Muscle layer of colon (tissue), 2 donors: ENCODE data around the gene KMT2A.
"Not testable (repeated sequence)": the region's sequence is repeated elsewhere in the genome, so short reads cannot be mapped to it uniquely, and the experiment has no call there.

ENCODE experiments used
- H3K27ac ChIP-seq: one replicate; pipeline ENCODE4 v1.7.0; 2013; ENCODE audit warnings: low read depth, mild to moderate bottlenecking, low read length, moderate library complexity
- H3K27me3 ChIP-seq, 2 donors: one replicate each; pipeline ENCODE4 v1.7.0; 2013; ENCODE audit warnings: low read length in 2 of 2, mild to moderate bottlenecking in 2 of 2; ENCODE audit not compliant: insufficient read depth in 2 of 2, control insufficient read depth in 1 of 2
- H3K36me3 ChIP-seq: one replicate; pipeline ENCODE4 v1.7.0; 2013; ENCODE audit warnings: mild to moderate bottlenecking, low read length; ENCODE audit not compliant: insufficient read depth
- H3K4me1 ChIP-seq: one replicate; pipeline ENCODE4 v1.7.0; 2013; ENCODE audit warnings: mild to moderate bottlenecking, low read length; ENCODE audit not compliant: insufficient read depth
- H3K4me3 ChIP-seq, 2 donors: one replicate each; pipeline ENCODE4 v1.7.0; 2013; ENCODE audit warnings: low read length in 2 of 2, low read depth in 1 of 2, mild to moderate bottlenecking in 1 of 2, moderate library complexity in 1 of 2
- H3K9ac ChIP-seq: one replicate; pipeline ENCODE4 v1.7.0; 2013; ENCODE audit warnings: low read length
- H3K9me3 ChIP-seq: one replicate; pipeline ENCODE4 v1.7.0; 2013; ENCODE audit warnings: mild to moderate bottlenecking, low read length
- donor health status: abdominal sarcoma.
- donor health status: Adenocarcinoma of cecum.

The KMT2A gene

GRCh38 chr11:118435893-118436624 is at the start of gene KMT2A:
KMT2A (plus strand) TSS chr11:118436492; CDS start chr11:118436513, 21 bp downstream.
- peak within 1 kb of the TSS; percentile 89 for H3K27ac ChIP-seq
- H3K9me3 ChIP-seq, result no peaks in the 10 kb centered on the region
- H3K4me1 ChIP-seq, result peaks cover 41% of the 10 kb centered on the region
- H3K4me3 ChIP-seq, result peak within 1 kb of the TSS; percentile 79 to 92
- H3K36me3 ChIP-seq, result no peaks in the 10 kb centered on the region
- peak within 1 kb of the TSS; percentile 51 for H3K9ac ChIP-seq
- H3K27me3 ChIP-seq, result no peaks in the 10 kb centered on the region

GRCh38 chr11:118396097-118396501 is 40.2 kb upstream of the KMT2A start:
- H3K27me3 ChIP-seq, result no peaks in the 10 kb centered on the region
- H3K36me3 ChIP-seq, result peaks cover 43% of the 10 kb centered on the region
- H3K27ac ChIP-seq, result no peak overlapping the region
- no peak overlapping the region for H3K4me3 ChIP-seq
- no peak overlapping the region for H3K9ac ChIP-seq
- no peaks in the 10 kb centered on the region for H3K4me1 ChIP-seq
- H3K9me3 ChIP-seq, result no peaks in the 10 kb centered on the region

GRCh38 chr11:118397448-118397847 is 38.8 kb upstream of the KMT2A start:
- no peaks in the 10 kb centered on the region for H3K27me3 ChIP-seq
- no peak overlapping the region for H3K27ac ChIP-seq
- no peaks in the 10 kb centered on the region for H3K9me3 ChIP-seq
- H3K9ac ChIP-seq, result no peak overlapping the region
- peaks cover 33% of the 10 kb centered on the region for H3K36me3 ChIP-seq
- peaks cover 3% of the 10 kb centered on the region for H3K4me1 ChIP-seq
- H3K4me3 ChIP-seq, result no peak overlapping the region

DNA sequence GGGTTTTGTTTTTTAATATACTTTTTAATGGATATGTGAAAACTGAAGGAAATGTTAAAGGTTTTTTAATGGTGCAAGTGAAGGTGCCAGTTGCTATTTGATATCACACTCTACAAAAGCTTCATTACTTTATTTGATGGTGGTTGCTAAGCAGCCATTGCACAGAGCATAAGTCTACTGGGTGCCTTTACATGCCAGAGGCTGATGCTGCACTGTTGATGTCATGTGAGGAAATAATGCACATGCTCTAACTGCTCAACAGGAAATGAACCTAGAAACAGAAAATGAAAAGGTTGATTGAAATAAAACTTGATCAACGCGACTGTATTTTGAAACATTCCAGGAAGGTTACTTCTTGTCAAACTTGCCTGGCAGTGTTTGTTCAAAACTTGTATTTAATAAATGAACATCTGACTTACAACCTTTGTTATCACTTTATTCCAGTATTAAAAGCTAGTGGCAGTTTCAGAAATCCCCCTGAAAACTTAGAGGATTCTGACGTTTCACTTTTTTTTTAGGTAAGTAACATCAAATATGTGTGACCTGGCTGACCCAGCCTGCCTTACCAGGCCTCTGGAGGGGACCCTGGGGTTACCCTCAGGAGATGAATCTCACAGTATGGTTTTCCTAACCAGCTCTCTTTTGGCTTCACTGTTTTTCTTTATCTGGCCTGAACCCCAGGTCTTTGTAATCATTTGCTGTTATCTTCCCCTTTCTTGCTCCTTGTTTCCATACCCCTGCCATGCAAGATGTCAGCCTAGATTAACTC is 37.3 kb upstream of the KMT2A start:
- Histone ChIP-seq H3K27me3 (no peaks in the 10 kb centered on the region), H3K4me3 (no peak overlapping the region), H3K27ac (no peak overlapping the region), H3K4me1 (peaks cover 12% of the 10 kb centered on the region), H3K9me3 (no peaks in the 10 kb centered on the region), H3K36me3 (peaks cover 25% of the 10 kb centered on the region), H3K9ac (no peak overlapping the region)

GRCh38 chr11:118401151-118401879 is 35.0 kb upstream of the KMT2A start, which contains the start of gene ATP5MG:
ATP5MG (plus strand) TSS chr11:118401606; CDS start chr11:118401666, 60 bp downstream.
- Histone ChIP-seq H3K27me3 (no peaks in the 10 kb centered on the region), H3K4me1 (peaks cover 12% of the 10 kb centered on the region), H3K27ac (peak within 1 kb of the TSS; percentile 70), H3K9ac (peak within 1 kb of the TSS; percentile 85), H3K4me3 (peak within 1 kb of the TSS; percentile 75 to 81), H3K9me3 (no peaks in the 10 kb centered on the region), H3K36me3 (peaks cover 15% of the 10 kb centered on the region)

- Histone ChIP-seq H3K4me1 (peaks cover 12% of the 10 kb centered on the region), H3K27ac (peak overlapping the region; percentile 70), H3K4me3 (peak overlapping the region; percentile 75 to 81), H3K9ac (peak overlapping the region; percentile 85), H3K36me3 (peaks cover 10% of the 10 kb centered on the region), H3K27me3 (no peaks in the 10 kb centered on the region), H3K9me3 (no peaks in the 10 kb centered on the region)
Observed at GRCh38 chr11:118401880-118402590, 34.3 kb upstream of the KMT2A start.

DNA sequence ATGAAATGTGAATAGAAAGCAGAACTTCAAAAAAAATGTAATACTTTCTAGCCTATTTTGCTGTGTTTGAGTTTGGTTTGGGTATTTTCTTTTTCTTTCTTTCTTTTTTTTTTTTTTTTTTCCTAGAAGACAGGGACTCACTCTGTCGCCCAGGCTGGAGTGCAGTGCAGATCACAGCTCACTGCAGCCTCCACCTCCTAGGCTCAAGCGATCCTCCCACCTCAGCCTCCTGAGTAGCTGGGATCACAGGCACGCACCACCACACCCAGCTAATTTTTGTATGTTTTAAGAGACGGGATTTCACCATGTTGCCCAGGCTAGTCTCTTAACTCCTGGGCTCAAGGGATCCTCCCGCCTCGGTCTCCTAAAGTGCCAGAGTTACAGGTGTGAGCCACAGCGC is 33.7 kb upstream of the KMT2A start:
- Histone ChIP-seq H3K27ac (peak overlapping the region; percentile 70), H3K4me3 (peak overlapping the region in 1 of 2 donors; percentile 81)

GRCh38 chr11:118406599-118407166 is 29.6 kb upstream of the KMT2A start:
- Histone ChIP-seq H3K4me1 (peaks cover 12% of the 10 kb centered on the region), H3K4me3 (no peak overlapping the region), H3K9me3 (no peaks in the 10 kb centered on the region), H3K9ac (no peak overlapping the region), H3K27ac (no peak overlapping the region), H3K27me3 (no peaks in the 10 kb centered on the region), H3K36me3 (peaks cover 34% of the 10 kb centered on the region)

More for the DNA sequence above, 33.7 kb upstream of the KMT2A start:
- not testable (repeated sequence) for H3K9me3 ChIP-seq, H3K27me3 ChIP-seq
- peak overlapping the region; percentile 85 for H3K9ac ChIP-seq
- peaks cover 16% of the 10 kb centered on the region for H3K36me3 ChIP-seq
- H3K4me1 ChIP-seq, result peaks cover 12% of the 10 kb centered on the region

DNA sequence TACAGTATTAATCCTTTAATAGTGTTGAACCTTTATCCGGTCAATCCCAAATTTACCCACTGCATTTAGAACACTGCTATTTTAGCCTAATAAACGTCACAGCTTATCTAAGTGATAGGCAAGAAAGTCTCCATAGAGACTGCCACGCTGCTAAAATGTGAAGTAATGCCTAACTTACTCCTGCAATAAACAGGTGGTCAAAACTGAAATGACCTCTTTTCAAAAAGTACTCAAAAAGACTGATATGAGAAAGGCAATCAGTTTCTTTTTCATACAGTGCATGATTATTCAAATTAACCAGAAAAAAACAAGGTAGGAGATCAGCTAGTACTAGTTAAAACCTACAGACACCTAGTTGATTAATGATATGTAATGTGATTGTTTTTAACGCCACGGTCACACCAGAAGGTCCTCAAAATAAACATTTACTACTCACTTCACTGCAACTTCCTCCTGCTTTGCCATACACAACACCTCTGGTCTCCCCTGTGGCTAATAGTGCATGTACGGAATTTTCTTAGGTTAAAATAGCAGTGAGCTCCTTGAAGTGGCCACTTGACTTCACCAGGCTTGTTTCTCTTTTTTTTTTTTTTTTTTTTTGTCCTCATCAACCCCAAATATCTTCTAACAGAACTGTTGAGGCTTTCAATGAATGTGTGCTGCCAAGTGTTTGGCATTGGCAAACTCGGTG is 26.1 kb upstream of the KMT2A start:
- Histone ChIP-seq H3K9ac (no peak overlapping the region), H3K4me1 (peaks cover 1% of the 10 kb centered on the region), H3K4me3 (no peak overlapping the region), H3K27me3 (no peaks in the 10 kb centered on the region), H3K36me3 (peaks cover 42% of the 10 kb centered on the region), H3K27ac (no peak overlapping the region), H3K9me3 (no peaks in the 10 kb centered on the region)

- Histone ChIP-seq H3K9ac (no peak overlapping the region), H3K36me3 (peaks cover 34% of the 10 kb centered on the region), H3K27me3 (no peaks in the 10 kb centered on the region), H3K4me1 (peaks cover 14% of the 10 kb centered on the region), H3K4me3 (no peak overlapping the region), H3K9me3 (no peaks in the 10 kb centered on the region), H3K27ac (no peak overlapping the region)
Observed at GRCh38 chr11:118411530-118411929, 24.8 kb upstream of the KMT2A start.
